HepG2 (cell line): ENCODE results near the gene ADRM1. TPM values are rescaled to one million over a fixed set of nuclear protein-coding genes. Genes with fewer than 3 reads are reported as not detected.

ENCODE experiments used
- CREB1 ChIP-seq, 2 experiments: fragments of 450-650 bp in 1 of 2; IDR thresholded peaks; 2 replicates each; pipeline ENCODE4 v1.6.1; 2016 to 2017; ENCODE audit warnings: control low read depth in 1 of 2, mild to moderate bottlenecking in 1 of 2, missing compliant biosample characterization in 1 of 2, missing genetic modification characterization in 1 of 2
- FOSL1 ChIP-seq: sonication (generic); formaldehyde crosslinking; IDR thresholded peaks from 2 replicates; pipeline ENCODE4 v1.9.0; 2021; ENCODE audit warnings: missing genetic modification reagents, borderline replicate concordance
- HNF4A ChIP-seq: sonication (generic); formaldehyde crosslinking; IDR thresholded peaks from 2 replicates; pipeline ENCODE4 v1.4.0; 2020; ENCODE audit warnings: missing genetic modification reagents
- PHF21A ChIP-seq: sonication (generic); formaldehyde crosslinking; IDR thresholded peaks from 2 replicates; pipeline ENCODE4 v1.5.0; 2020; ENCODE audit warnings: mild to moderate bottlenecking, missing genetic modification reagents
- SP140L ChIP-seq: sonication (generic); formaldehyde crosslinking; IDR thresholded peaks from 2 replicates; pipeline ENCODE4 v1.4.0; 2020; ENCODE audit warnings: missing genetic modification reagents, borderline replicate concordance
- TBL1XR1 ChIP-seq: fragments of 150-350 bp; IDR thresholded peaks from 2 replicates; pipeline ENCODE4 v1.6.1; 2014; ENCODE audit warnings: borderline replicate concordance, low read length; ENCODE audit not compliant: partially characterized antibody
- ZBTB10 ChIP-seq: sonication (generic); formaldehyde crosslinking; IDR thresholded peaks from 2 replicates; pipeline ENCODE4 v1.4.0; 2020; ENCODE audit warnings: missing genetic modification reagents, borderline replicate concordance
- ZNF367 ChIP-seq: sonication (generic); formaldehyde crosslinking; IDR thresholded peaks from 2 replicates; pipeline ENCODE4 v1.4.0; 2020; ENCODE audit warnings: missing genetic modification reagents, borderline replicate concordance
- ZNF503 ChIP-seq: sonication (generic); formaldehyde crosslinking; IDR thresholded peaks from 2 replicates; pipeline ENCODE4 v1.4.0; 2020; ENCODE audit warnings: missing genetic modification reagents
- ZNF546 ChIP-seq: sonication (generic); formaldehyde crosslinking; conservative IDR thresholded peaks from 2 replicates; pipeline ENCODE4 v1.8.1; 2023; ENCODE audit warnings: mild to moderate bottlenecking, missing genetic modification reagents
- ZNF552 ChIP-seq: sonication (generic); formaldehyde crosslinking; IDR thresholded peaks from 2 replicates; pipeline ENCODE4 v1.9.0; 2022; ENCODE audit warnings: missing genetic modification reagents, mild to moderate bottlenecking, borderline replicate concordance
- ZNF75D ChIP-seq: sonication (generic); formaldehyde crosslinking; IDR thresholded peaks from 2 replicates; pipeline ENCODE4 v1.8.1; 2023; ENCODE audit warnings: missing genetic modification reagents, mild to moderate bottlenecking, borderline replicate concordance
- ZNF839 ChIP-seq: sonication (generic); formaldehyde crosslinking; IDR thresholded peaks from 2 replicates; pipeline ENCODE4 v1.4.0; 2020; ENCODE audit warnings: missing genetic modification reagents, mild to moderate bottlenecking, borderline replicate concordance
- polyA plus RNA-seq, 8 experiments: library from polyadenylated mRNA; depleted of rRNA in 3 of 8; stranded (reverse) in 7 of 8; unstranded in 1 of 8; fragments of >200 nt; fragmentation: Illumina TruSeq in 4 of 8; extraction: Trizol in 4 of 8; gene quantifications; 2 replicates each; pipeline versions ENCODE4 v1.2.1 to v1.2.3, GENCODE V29; 2011 to 2016; ENCODE audit warnings: low read depth in 4 of 8, missing spikeins in 1 of 8, mixed read lengths in 1 of 8; ENCODE audit not compliant: insufficient read depth in 1 of 8
- total RNA-seq, 5 experiments: library from RNA; depleted of rRNA; stranded (reverse); fragments of >200 nt; fragmentation: Illumina TruSeq; extraction: Trizol; gene quantifications; 2 replicates each; pipeline ENCODE4 v1.2.3, GENCODE V29; 2016; ENCODE audit warnings: low read depth in 1 of 5

The ADRM1 gene
- total and polyA plus RNA-seq, 2 of the 13 experiments (the other 11 are each of a cell fraction or from before 2014, with no cell fraction given), result 92.9 to 154 TPM

- no peak for TF ChIP-seq ZNF546
- TF ChIP-seq CREB1 (IDR thresholded peaks at IDR 0.05), result no peak
- no peak for TF ChIP-seq CREB1 (CRISPR knock-in tag; IDR thresholded peaks at IDR 0.05)
- TF ChIP-seq ZNF503 (CRISPR knock-in tag), result no peak
- TF ChIP-seq ZNF552, result no peak
- no peak for TF ChIP-seq TBL1XR1
- TF ChIP-seq SP140L (CRISPR knock-in tag), result no peak
- no peak for TF ChIP-seq ZNF367 (CRISPR knock-in tag)
- TF ChIP-seq PHF21A, result 0 out of 2 replicates have a peak, but pooled peaks have one; percentile 16
- TF ChIP-seq FOSL1, result no peak
- TF ChIP-seq HNF4A, result no peak
- TF ChIP-seq ZNF839 (CRISPR knock-in tag), result no peak
- TF ChIP-seq ZBTB10 (CRISPR knock-in tag), result no peak
- no peak for TF ChIP-seq ZNF75D (CRISPR knock-in tag)
- TF ChIP-seq, all 625 proteins: peak for 23
These were observed 53.2 kb downstream of the ADRM1 start (continued) for GRCh38 chr20:62355878-62356588.
